Breast epithelium (tissue), 3 donors: Measurements from ENCODE around the gene TMEM131.

ENCODE experiments used
- POLR2A ChIP-seq: fragments of 450-650 bp; IDR thresholded peaks from one replicate; pipeline ENCODE4 v1.6.1; 2016; ENCODE audit warnings: antibody characterized with exemption, mild to moderate bottlenecking, moderate library complexity
- POLR2AphosphoS5 ChIP-seq, 3 donors: sonication (generic); formaldehyde crosslinking; IDR thresholded peaks; one replicate each; pipeline ENCODE4 v1.6.1; 2017; ENCODE audit warnings: antibody characterized with exemption in 3 of 3
- TF ChIP-seq, protein P1 (sequence below), 3 donors: fragments of 450-650 bp; IDR thresholded peaks; one replicate each; pipeline ENCODE4 v1.5.1; 2016 to 2017; ENCODE audit warnings: antibody characterized with exemption in 3 of 3, mild to moderate bottlenecking in 3 of 3, moderate library complexity in 3 of 3

DNA sequence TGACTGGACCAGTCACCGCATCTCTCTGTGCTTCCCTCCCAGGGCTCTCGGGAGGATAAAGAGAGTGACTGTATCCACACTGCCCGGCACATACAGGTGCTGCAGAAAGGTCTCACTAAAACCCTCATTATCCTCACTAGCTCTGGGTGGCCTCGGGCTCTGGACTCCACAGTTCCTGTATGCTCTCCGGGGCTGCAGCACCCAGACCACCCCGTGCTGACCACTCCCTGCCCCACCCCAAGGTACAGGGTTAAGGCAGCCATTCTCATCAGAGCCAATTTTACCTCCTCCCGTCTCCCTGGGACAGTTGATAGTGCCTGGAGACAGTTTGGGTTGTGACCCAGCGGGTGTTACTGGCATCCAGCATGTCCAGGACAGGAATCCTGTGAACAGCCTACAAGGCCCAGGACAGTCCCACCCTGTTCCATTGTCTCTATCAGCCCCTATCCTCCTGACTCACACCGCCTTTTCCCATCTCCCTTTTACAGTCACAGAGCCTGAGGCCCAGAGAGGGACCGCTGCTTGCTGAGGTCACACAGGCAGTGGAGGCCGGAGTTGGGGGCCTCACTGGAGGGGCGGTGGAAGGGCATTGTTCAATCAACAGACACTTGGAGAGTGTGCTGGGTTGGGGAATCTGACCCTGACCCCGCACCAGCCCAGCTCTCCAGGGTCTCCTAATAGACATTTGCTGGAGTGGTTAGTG, 280.6 kb downstream of the TMEM131 start:
- TF ChIP-seq, protein P1, sequence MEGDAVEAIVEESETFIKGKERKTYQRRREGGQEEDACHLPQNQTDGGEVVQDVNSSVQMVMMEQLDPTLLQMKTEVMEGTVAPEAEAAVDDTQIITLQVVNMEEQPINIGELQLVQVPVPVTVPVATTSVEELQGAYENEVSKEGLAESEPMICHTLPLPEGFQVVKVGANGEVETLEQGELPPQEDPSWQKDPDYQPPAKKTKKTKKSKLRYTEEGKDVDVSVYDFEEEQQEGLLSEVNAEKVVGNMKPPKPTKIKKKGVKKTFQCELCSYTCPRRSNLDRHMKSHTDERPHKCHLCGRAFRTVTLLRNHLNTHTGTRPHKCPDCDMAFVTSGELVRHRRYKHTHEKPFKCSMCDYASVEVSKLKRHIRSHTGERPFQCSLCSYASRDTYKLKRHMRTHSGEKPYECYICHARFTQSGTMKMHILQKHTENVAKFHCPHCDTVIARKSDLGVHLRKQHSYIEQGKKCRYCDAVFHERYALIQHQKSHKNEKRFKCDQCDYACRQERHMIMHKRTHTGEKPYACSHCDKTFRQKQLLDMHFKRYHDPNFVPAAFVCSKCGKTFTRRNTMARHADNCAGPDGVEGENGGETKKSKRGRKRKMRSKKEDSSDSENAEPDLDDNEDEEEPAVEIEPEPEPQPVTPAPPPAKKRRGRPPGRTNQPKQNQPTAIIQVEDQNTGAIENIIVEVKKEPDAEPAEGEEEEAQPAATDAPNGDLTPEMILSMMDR (IDR thresholded peaks at IDR 0.05): no peak
- TF ChIP-seq POLR2A (no peak), POLR2AphosphoS5 (IDR thresholded peaks at IDR 0.05) (no peak)
